T-helper 17 cell (primary cell): ENCODE data around the gene GATA1. TPM values are rescaled to one million over a fixed set of nuclear protein-coding genes. Genes with fewer than 3 reads are reported as not detected.
"Not testable (repeated sequence)": the region's sequence is repeated elsewhere in the genome, so short reads cannot be mapped to it uniquely, and the experiment has no call there.

Source experiments
- ATAC-seq: fragments of 150-1000 bp; cut with Tn5 transposase; 2 replicates; pipeline ENCODE4 v1.10.0; 2021; ENCODE audit warnings: mild to moderate bottlenecking, moderate library complexity
- DNase-seq, 3 donors: peaks; one replicate each; pipeline versions ENCODE4 v3.0.0 to v3.0.0-alpha.2; 2020 to 2021
- H3K9me3 ChIP-seq: one replicate; pipeline ENCODE4 v1.7.0; 2013; ENCODE audit warnings: low read length, mild to moderate bottlenecking; ENCODE audit not compliant: control insufficient read depth, poor library complexity, severe bottlenecking
- H3K27ac Mint-ChIP-seq: one replicate; pipeline ENCODE4 v1.8.0; 2022; ENCODE audit warnings: mild to moderate bottlenecking, moderate library complexity, mixed read lengths
- H3K27me3 Mint-ChIP-seq: one replicate; pipeline ENCODE4 v1.8.0; 2022; ENCODE audit warnings: mixed read lengths
- H3K36me3 Mint-ChIP-seq: one replicate; pipeline ENCODE4 v1.8.0; 2022; ENCODE audit warnings: low read depth, mixed read lengths
- H3K4me1 Mint-ChIP-seq: one replicate; pipeline ENCODE4 v1.8.0; 2022; ENCODE audit warnings: mild to moderate bottlenecking, mixed read lengths
- H3K4me3 Mint-ChIP-seq: one replicate; pipeline ENCODE4 v1.8.0; 2022; ENCODE audit warnings: mild to moderate bottlenecking, moderate library complexity, mixed read lengths
- total RNA-seq, 4 donors: library from RNA in 2 of 4; stranded (reverse) in 2 of 4; gene quantifications; one replicate each; pipeline ENCODE4 v1.2.3 and lab custom pipeline; 2022 to 2026

Gene GATA1
- total RNA-seq, 2 donors from 2014 or later, result 0.32 to 7.6 TPM

- peak overlapping the region; percentile 98 for H3K27ac Mint-ChIP-seq
- ATAC-seq, result no peak
- no peaks in the 10 kb centered on the region for H3K27me3 Mint-ChIP-seq
- H3K36me3 Mint-ChIP-seq, result no peaks in the 10 kb centered on the region
- H3K9me3 ChIP-seq, result no peaks in the 10 kb centered on the region
- DNase-seq, result no peak
- H3K4me1 Mint-ChIP-seq, result peaks cover 16% of the 10 kb centered on the region
- no peak overlapping the region for H3K4me3 Mint-ChIP-seq
Observed at GRCh38 chrX:48802905-48803200, 16.5 kb downstream of the GATA1 start.

- no peak overlapping the region for H3K27ac Mint-ChIP-seq
- H3K27me3 Mint-ChIP-seq, result no peaks in the 10 kb centered on the region
- H3K4me3 Mint-ChIP-seq, result no peak overlapping the region
- no peak for ATAC-seq
- no peaks in the 10 kb centered on the region for H3K9me3 ChIP-seq
- H3K36me3 Mint-ChIP-seq, result no peaks in the 10 kb centered on the region
- no peak for DNase-seq
- H3K4me1 Mint-ChIP-seq, result peaks cover 10% of the 10 kb centered on the region
Observed at GRCh38 chrX:48806081-48806480, 19.7 kb downstream of the GATA1 start.

GRCh38 chrX:48813644-48814043, 27.3 kb downstream of the GATA1 start:
- ATAC-seq, result no peak
- no peaks in the 10 kb centered on the region for H3K9me3 ChIP-seq
- no peaks in the 10 kb centered on the region for H3K4me1 Mint-ChIP-seq
- peaks cover 5% of the 10 kb centered on the region for H3K36me3 Mint-ChIP-seq
- H3K27me3 Mint-ChIP-seq, result no peaks in the 10 kb centered on the region
- no peak overlapping the region for H3K4me3 Mint-ChIP-seq
- no peak for DNase-seq
- no peak overlapping the region for H3K27ac Mint-ChIP-seq

GRCh38 chrX:48814722-48815121, 28.3 kb downstream of the GATA1 start:
- no peaks in the 10 kb centered on the region for H3K27me3 Mint-ChIP-seq
- H3K4me3 Mint-ChIP-seq, result no peak overlapping the region
- no peak overlapping the region for H3K27ac Mint-ChIP-seq
- no peaks in the 10 kb centered on the region for H3K4me1 Mint-ChIP-seq
- H3K9me3 ChIP-seq, result no peaks in the 10 kb centered on the region
- no peak for DNase-seq
- H3K36me3 Mint-ChIP-seq, result peaks cover 6% of the 10 kb centered on the region
- ATAC-seq, result no peak

GRCh38 chrX:48815266-48815665, 28.9 kb downstream of the GATA1 start:
- H3K27ac Mint-ChIP-seq, result no peak overlapping the region
- no peaks in the 10 kb centered on the region for H3K4me1 Mint-ChIP-seq
- H3K36me3 Mint-ChIP-seq, result peaks cover 8% of the 10 kb centered on the region
- ATAC-seq (no peak), DNase-seq (no peak)
- H3K9me3 ChIP-seq, result no peaks in the 10 kb centered on the region
- H3K4me3 Mint-ChIP-seq, result no peak overlapping the region
- H3K27me3 Mint-ChIP-seq, result no peaks in the 10 kb centered on the region

GRCh38 chrX:48816014-48816810, 29.8 kb downstream of the GATA1 start:
- Mint-ChIP-seq H3K27ac (peak overlapping the region; percentile 51), H3K36me3 (peaks cover 8% of the 10 kb centered on the region), H3K27me3 (no peaks in the 10 kb centered on the region), H3K4me1 (no peaks in the 10 kb centered on the region), H3K4me3 (no peak overlapping the region)
- no peaks in the 10 kb centered on the region for H3K9me3 ChIP-seq
- no peak for DNase-seq
- ATAC-seq, result no peak

- no peaks in the 10 kb centered on the region for H3K4me1 Mint-ChIP-seq
Observed at GRCh38 chrX:48818098-48818497, 31.7 kb downstream of the GATA1 start.

GRCh38 chrX:48818866-48819265, 32.5 kb downstream of the GATA1 start:
- DNase-seq (no peak), ATAC-seq (no peak)
- Mint-ChIP-seq H3K4me1 (no peaks in the 10 kb centered on the region), H3K27ac (no peak overlapping the region), H3K36me3 (peaks cover 6% of the 10 kb centered on the region), H3K4me3 (no peak overlapping the region), H3K27me3 (no peaks in the 10 kb centered on the region)
- H3K9me3 ChIP-seq, result no peaks in the 10 kb centered on the region

More at GRCh38 chrX:48818098-48818497, 31.7 kb downstream of the GATA1 start:
- no peak for ATAC-seq
- no peak overlapping the region for H3K27ac Mint-ChIP-seq
- no peak overlapping the region for H3K4me3 Mint-ChIP-seq
- H3K36me3 Mint-ChIP-seq, result peaks cover 6% of the 10 kb centered on the region
- DNase-seq, result no peak
- H3K27me3 Mint-ChIP-seq, result no peaks in the 10 kb centered on the region
- H3K9me3 ChIP-seq, result no peaks in the 10 kb centered on the region

- H3K4me3 Mint-ChIP-seq, H3K27ac Mint-ChIP-seq, H3K4me1 Mint-ChIP-seq, H3K27me3 Mint-ChIP-seq, ATAC-seq, H3K36me3 Mint-ChIP-seq, H3K9me3 ChIP-seq, DNase-seq: not testable (repeated sequence)
Observed at GRCh38 chrX:48819394-48819793, 33.0 kb downstream of the GATA1 start.

GRCh38 chrX:48823053-48823452, 36.7 kb downstream of the GATA1 start:
- no peak for DNase-seq
- H3K9me3 ChIP-seq, result no peaks in the 10 kb centered on the region
- peaks cover 5% of the 10 kb centered on the region for H3K4me1 Mint-ChIP-seq
- H3K36me3 Mint-ChIP-seq, result peaks cover 3% of the 10 kb centered on the region
- peaks cover 14% of the 10 kb centered on the region for H3K27me3 Mint-ChIP-seq
- ATAC-seq, result no peak
- no peak overlapping the region for H3K4me3 Mint-ChIP-seq
- no peak overlapping the region for H3K27ac Mint-ChIP-seq

GRCh38 chrX:48824066-48824465, 37.7 kb downstream of the GATA1 start:
- no peak for ATAC-seq
- peaks cover 5% of the 10 kb centered on the region for H3K4me1 Mint-ChIP-seq
- peaks cover 14% of the 10 kb centered on the region for H3K27me3 Mint-ChIP-seq
- no peak overlapping the region for H3K27ac Mint-ChIP-seq
- no peak overlapping the region for H3K4me3 Mint-ChIP-seq
- no peaks in the 10 kb centered on the region for H3K9me3 ChIP-seq
- DNase-seq, result no peak
- peaks cover 3% of the 10 kb centered on the region for H3K36me3 Mint-ChIP-seq

- ATAC-seq (peak; percentile 57), DNase-seq (no peak)
Observed at GRCh38 chrX:48826135-48826875, 39.9 kb downstream of the GATA1 start, which contains the start of gene ERAS. Gene ERAS (plus strand): TSS chrX:48826513. CDS start chrX:48829124, 2,611 bp downstream.

GRCh38 chrX:48826876-48827653, 40.7 kb downstream of the GATA1 start:
- peak overlapping the region; percentile 90 for H3K4me3 Mint-ChIP-seq
- DNase-seq (no peak), ATAC-seq (no peak)

More at GRCh38 chrX:48826135-48826875, 39.9 kb downstream of the GATA1 start, which contains the start of gene ERAS:
- H3K36me3 Mint-ChIP-seq, result no peaks in the 10 kb centered on the region
- H3K27me3 Mint-ChIP-seq, result peaks cover 19% of the 10 kb centered on the region
- H3K4me1 Mint-ChIP-seq, result peaks cover 7% of the 10 kb centered on the region
- H3K27ac Mint-ChIP-seq, result no peak within 1 kb of the TSS
- peak within 1 kb of the TSS; percentile 90 for H3K4me3 Mint-ChIP-seq
- no peaks in the 10 kb centered on the region for H3K9me3 ChIP-seq

More at GRCh38 chrX:48826876-48827653, 40.7 kb downstream of the GATA1 start:
- H3K36me3 Mint-ChIP-seq, result no peaks in the 10 kb centered on the region
- H3K27me3 Mint-ChIP-seq, result peaks cover 19% of the 10 kb centered on the region
- H3K9me3 ChIP-seq, result no peaks in the 10 kb centered on the region
- H3K27ac Mint-ChIP-seq, result no peak overlapping the region
- peaks cover 7% of the 10 kb centered on the region for H3K4me1 Mint-ChIP-seq
